ENCODE measurements around the gene EDC3.

DNA sequence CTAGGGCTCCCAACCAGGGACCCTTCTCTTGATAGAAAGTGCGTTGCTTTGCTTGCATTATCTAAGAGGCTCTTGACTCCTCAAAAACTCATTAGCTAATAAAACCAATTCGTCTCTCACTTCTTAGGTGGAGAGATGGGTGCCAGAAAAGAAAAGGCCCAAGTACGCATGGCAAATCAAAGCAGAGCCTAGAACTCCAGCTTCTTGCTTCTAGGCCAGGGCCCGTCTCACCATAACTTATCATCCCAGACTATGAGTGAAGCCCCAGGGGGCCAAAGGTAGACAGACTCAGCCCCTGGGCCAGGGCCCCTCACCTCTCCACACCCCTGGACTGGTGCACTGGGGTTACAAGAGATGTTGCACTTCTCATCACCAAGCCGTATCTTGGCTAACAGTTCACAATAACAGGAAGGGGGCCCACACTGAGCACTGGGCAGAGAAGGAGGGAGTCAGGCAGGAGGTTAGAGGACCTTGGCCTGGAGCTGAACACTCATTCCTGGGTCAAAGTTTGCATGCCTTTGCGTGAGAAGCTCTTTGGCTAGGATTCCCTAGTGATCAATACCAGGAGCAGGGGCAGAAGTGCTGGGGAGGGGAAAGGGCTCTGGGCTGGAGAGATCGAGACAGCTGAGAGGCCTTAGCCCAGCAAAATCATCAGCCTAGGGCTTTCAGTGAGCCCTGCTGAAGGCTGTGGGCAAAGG lies 34.9 kb upstream of the EDC3 start:
- TF ChIP-seq, protein P1, sequence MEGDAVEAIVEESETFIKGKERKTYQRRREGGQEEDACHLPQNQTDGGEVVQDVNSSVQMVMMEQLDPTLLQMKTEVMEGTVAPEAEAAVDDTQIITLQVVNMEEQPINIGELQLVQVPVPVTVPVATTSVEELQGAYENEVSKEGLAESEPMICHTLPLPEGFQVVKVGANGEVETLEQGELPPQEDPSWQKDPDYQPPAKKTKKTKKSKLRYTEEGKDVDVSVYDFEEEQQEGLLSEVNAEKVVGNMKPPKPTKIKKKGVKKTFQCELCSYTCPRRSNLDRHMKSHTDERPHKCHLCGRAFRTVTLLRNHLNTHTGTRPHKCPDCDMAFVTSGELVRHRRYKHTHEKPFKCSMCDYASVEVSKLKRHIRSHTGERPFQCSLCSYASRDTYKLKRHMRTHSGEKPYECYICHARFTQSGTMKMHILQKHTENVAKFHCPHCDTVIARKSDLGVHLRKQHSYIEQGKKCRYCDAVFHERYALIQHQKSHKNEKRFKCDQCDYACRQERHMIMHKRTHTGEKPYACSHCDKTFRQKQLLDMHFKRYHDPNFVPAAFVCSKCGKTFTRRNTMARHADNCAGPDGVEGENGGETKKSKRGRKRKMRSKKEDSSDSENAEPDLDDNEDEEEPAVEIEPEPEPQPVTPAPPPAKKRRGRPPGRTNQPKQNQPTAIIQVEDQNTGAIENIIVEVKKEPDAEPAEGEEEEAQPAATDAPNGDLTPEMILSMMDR (IDR thresholded peaks at IDR 0.05; ENCODE audit: low read depth, low read length): no peak
- no peak for TF ChIP-seq EZH2phosphoT487 (IDR thresholded peaks at IDR 0.05; ENCODE audit: low read depth)

All from OCI-LY3 (cell line).